Dermis microvascular lymphatic vessel endothelial cell (primary cell): Measurements from ENCODE around the gene TERB2. TPM values are rescaled to one million over a fixed set of nuclear protein-coding genes. Genes with fewer than 3 reads are reported as not detected.
"Not testable (repeated sequence)": the region's sequence is repeated elsewhere in the genome, so short reads cannot be mapped to it uniquely, and the experiment has no call there.

Experiments used
- DNase-seq, 2 donors: peaks; one replicate each; pipeline versions ENCODE4 v3.0.0 to v3.0.0-alpha.2; 2010; ENCODE audit warnings: low read depth in 2 of 2
- total RNA-seq: library from RNA; depleted of rRNA; stranded (reverse); fragments of >200 nt; gene quantifications from 2 replicates; pipeline ENCODE4 v1.2.1, GENCODE V29; 2014

TERB2 gene
- total RNA-seq, 1 donor from 2014 or later: not detected

GRCh38 chr15:45003731-45004410 is 47.4 kb downstream of the TERB2 start:
- not testable (repeated sequence) for DNase-seq

GRCh38 chr15:45004590-45005175 is 48.2 kb downstream of the TERB2 start:
- not testable (repeated sequence) for DNase-seq

- DNase-seq: no peak
Measured at GRCh38 chr15:45009046-45009445, 52.6 kb downstream of the TERB2 start.

- not testable (repeated sequence) for DNase-seq
Measured at GRCh38 chr15:45015114-45015513, 58.6 kb downstream of the TERB2 start.

- not testable (repeated sequence) for DNase-seq
Measured at GRCh38 chr15:45020222-45020900, 63.9 kb downstream of the TERB2 start.

GRCh38 chr15:45020901-45021259 is 64.4 kb downstream of the TERB2 start:
- DNase-seq: not testable (repeated sequence)

- DNase-seq: no peak
Measured at GRCh38 chr15:45021348-45021747, 64.9 kb downstream of the TERB2 start.

GRCh38 chr15:45022871-45023658 is 66.6 kb downstream of the TERB2 start, which contains the start of gene SORD:
SORD (plus strand) TSS chr15:45023195; CDS start chr15:45023284, 89 bp downstream.
- peak; percentile 41 to 87 for DNase-seq

- no peak for DNase-seq
Measured at GRCh38 chr15:45023659-45024225, 67.3 kb downstream of the TERB2 start.

- DNase-seq: not testable (repeated sequence)
Measured at GRCh38 chr15:45024649-45025048, 68.2 kb downstream of the TERB2 start.

- not testable (repeated sequence) for DNase-seq
Measured at GRCh38 chr15:45025627-45026026, 69.1 kb downstream of the TERB2 start.

- DNase-seq: peak in 1 of 2 donors; percentile 44
Measured at GRCh38 chr15:45026651-45027190, 70.2 kb downstream of the TERB2 start.

GRCh38 chr15:45027220-45027619 is 70.7 kb downstream of the TERB2 start:
- no peak for DNase-seq

Other genes with a start within 250 kb of the TERB2 start
- gene PATL2, start 245.4 kb upstream of the TERB2 start, total RNA-seq: under 0.01 and 0.13 TPM in 2 replicates
- gene B2M, start 245.2 kb upstream of the TERB2 start, total RNA-seq: 1,733 and 2,154 TPM in 2 replicates
- 7.6 and 8.5 TPM in 2 replicates for gene TRIM69, start 220.2 kb upstream of the TERB2 start, total RNA-seq
- 2.5 and 5.0 TPM in 2 replicates for gene SORD, start 66.5 kb downstream of the TERB2 start, total RNA-seq
- gene DUOX2, start 157.5 kb downstream of the TERB2 start, total RNA-seq: not detected in 2 replicates
- gene DUOXA2, start 157.6 kb downstream of the TERB2 start, total RNA-seq: not detected in 2 replicates
- gene DUOXA1, start 173.2 kb downstream of the TERB2 start, total RNA-seq: not detected in 2 replicates
- gene DUOX1, start 173.3 kb downstream of the TERB2 start, total RNA-seq: not detected in 2 replicates
- 3.1 and 5.1 TPM in 2 replicates for gene SHF, start 231.3 kb downstream of the TERB2 start, total RNA-seq